Activated naive CD4-positive, alpha-beta T cell treated with anti-CD3 and anti-CD28 coated beads for 36 hours (primary cell): ENCODE measurements around the gene ITCH. TPM values are rescaled to one million over a fixed set of nuclear protein-coding genes. Genes with fewer than 3 reads are reported as not detected.
"Not testable (repeated sequence)": the region's sequence is repeated elsewhere in the genome, so short reads cannot be mapped to it uniquely, and the experiment has no call there.

Experiments used
- CTCF ChIA-PET: fragments of 350-600 bp; sonication (Branson Sonifier 250); formaldehyde crosslinking; loops from one replicate; lab custom pipeline; 2021; ENCODE audit warnings: antibody characterized with exemption; lab: Charles Lee
- DNase-seq: peaks from one replicate; pipeline ENCODE4 v3.0.0-alpha.2; 2020
- H3K27ac Mint-ChIP-seq: one replicate; pipeline ENCODE4 v1.8.0; 2021; ENCODE audit warnings: mild to moderate bottlenecking, mixed read lengths
- H3K27me3 Mint-ChIP-seq: one replicate; pipeline ENCODE4 v1.8.0; 2021; ENCODE audit warnings: low read depth, mixed read lengths
- H3K36me3 Mint-ChIP-seq: one replicate; pipeline ENCODE4 v1.8.0; 2021; ENCODE audit warnings: low read depth, mixed read lengths
- H3K4me1 Mint-ChIP-seq: one replicate; pipeline ENCODE4 v1.8.0; 2021; ENCODE audit warnings: low read depth, mixed read lengths
- H3K4me3 Mint-ChIP-seq: one replicate; pipeline ENCODE4 v1.8.0; 2021; ENCODE audit warnings: mild to moderate bottlenecking, moderate library complexity, mixed read lengths
- H3K9me3 Mint-ChIP-seq: one replicate; pipeline ENCODE4 v1.8.0; 2021; ENCODE audit warnings: mixed read lengths
- intact Hi-C: fragments of 100-400 bp; cut with micrococcal nuclease; formaldehyde crosslinking; loops from one replicate; pipeline ENCODE4 v1.15.1; 2023
- total RNA-seq, 2 experiments: library from RNA; stranded (reverse); gene quantifications; one replicate each; pipeline ENCODE4 v1.2.3, GENCODE V29; 2021

Gene ITCH
- total RNA-seq, 2 experiments from 2014 or later, result 35.3 to 40.0 TPM

DNA sequence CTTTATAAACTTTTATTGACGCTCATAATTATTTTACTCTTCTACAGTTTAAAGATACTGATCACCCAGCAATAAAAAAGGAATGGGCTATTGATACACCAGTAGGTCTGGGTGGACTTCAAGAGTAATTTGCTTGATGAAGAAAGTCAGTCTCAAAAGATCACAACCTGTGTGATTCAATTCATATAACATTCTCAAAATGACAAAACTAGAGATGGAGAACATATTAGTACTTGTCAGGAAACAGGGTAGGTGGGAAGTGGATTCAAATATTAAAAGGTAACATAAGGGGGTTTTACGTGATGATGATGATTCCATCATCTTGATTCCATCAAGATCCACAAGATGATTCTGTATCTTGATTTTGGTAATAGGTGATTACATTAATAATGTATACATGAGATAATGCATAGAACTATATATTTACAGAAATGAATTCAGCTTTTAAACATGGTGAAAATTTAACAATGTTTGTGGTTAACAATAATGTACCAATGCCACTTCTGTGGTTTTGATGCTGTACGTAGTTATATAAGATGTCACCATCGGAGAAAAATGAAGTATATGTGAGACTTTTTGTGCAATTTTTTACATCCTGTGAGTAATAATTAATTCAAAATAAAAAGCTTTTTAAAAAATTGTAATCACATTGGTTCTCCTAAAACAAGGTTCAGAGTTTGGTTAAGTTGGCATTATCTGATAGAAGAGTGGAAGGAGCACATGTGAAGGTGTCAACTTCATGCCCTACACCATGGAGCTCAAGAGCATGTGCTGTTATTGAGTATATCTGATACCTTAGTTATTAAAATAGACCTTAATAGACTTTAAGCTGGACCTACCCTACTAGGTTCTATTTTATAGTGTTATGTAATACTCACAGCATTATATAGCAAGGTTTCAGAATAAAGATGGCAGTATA lies 86.9 kb downstream of the ITCH start:
- Mint-ChIP-seq H3K36me3 (peaks cover 20% of the 10 kb centered on the region), H3K4me1 (peaks cover 8% of the 10 kb centered on the region), H3K9me3 (no peaks in the 10 kb centered on the region), H3K27ac (no peak overlapping the region), H3K27me3 (no peaks in the 10 kb centered on the region), H3K4me3 (no peak overlapping the region)
- intact Hi-C loops, result no loop called here
- CTCF ChIA-PET, result interaction anchor here (1.2 to 2.3 kb wide), 2 partner anchors 12 to 137 kb away, joined by 5 to 13 read pairs; no protein-coding TSS in a partner anchor
- DNase-seq, result no peak

- H3K27me3 Mint-ChIP-seq, result no peaks in the 10 kb centered on the region
- no peak overlapping the region for H3K4me3 Mint-ChIP-seq
- no peaks in the 10 kb centered on the region for H3K9me3 Mint-ChIP-seq
- CTCF ChIA-PET, result interaction anchor here (0.7 to 0.8 kb wide), 2 partner anchors 115 to 139 kb away, joined by 3 read pairs; no protein-coding TSS in a partner anchor
- peaks cover 6% of the 10 kb centered on the region for H3K36me3 Mint-ChIP-seq
- no peak for DNase-seq
- intact Hi-C loops, result no loop called here
- H3K27ac Mint-ChIP-seq, result no peak overlapping the region
- peaks cover 2% of the 10 kb centered on the region for H3K4me1 Mint-ChIP-seq
These were observed 89.4 kb downstream of the ITCH start for GRCh38 chr20:34452281-34452982.

GRCh38 chr20:34458631-34459030 lies 95.6 kb downstream of the ITCH start:
- DNase-seq, result no peak
- Mint-ChIP-seq H3K27me3 (no peaks in the 10 kb centered on the region), H3K36me3 (peaks cover 15% of the 10 kb centered on the region), H3K9me3 (no peaks in the 10 kb centered on the region), H3K27ac (no peak overlapping the region), H3K4me3 (no peak overlapping the region), H3K4me1 (no peaks in the 10 kb centered on the region)
- CTCF ChIA-PET, result no interaction called here
- intact Hi-C loops, result no loop called here

- H3K36me3 Mint-ChIP-seq, result peaks cover 17% of the 10 kb centered on the region
- H3K4me3 Mint-ChIP-seq, result no peak overlapping the region
- no peaks in the 10 kb centered on the region for H3K27me3 Mint-ChIP-seq
- H3K4me1 Mint-ChIP-seq, result no peaks in the 10 kb centered on the region
- no peak for DNase-seq
- H3K9me3 Mint-ChIP-seq, result no peaks in the 10 kb centered on the region
- intact Hi-C loops, result no loop called here
- CTCF ChIA-PET, result interaction anchor here (1.0 to 1.3 kb wide), 2 partner anchors 98 to 146 kb away, joined by 3 read pairs; no protein-coding TSS in a partner anchor
- no peak overlapping the region for H3K27ac Mint-ChIP-seq
These were observed 96.3 kb downstream of the ITCH start for GRCh38 chr20:34459209-34459897.

GRCh38 chr20:34461779-34462087 lies 98.7 kb downstream of the ITCH start:
- Mint-ChIP-seq H3K27me3 (no peaks in the 10 kb centered on the region), H3K4me1 (no peaks in the 10 kb centered on the region), H3K36me3 (peaks cover 19% of the 10 kb centered on the region), H3K9me3 (no peaks in the 10 kb centered on the region), H3K4me3 (no peak overlapping the region), H3K27ac (no peak overlapping the region)
- no peak for DNase-seq
- intact Hi-C loops, result no loop called here
- CTCF ChIA-PET, result interaction anchor here (1.3 kb wide), 1 partner anchor 50 kb away, joined by 3 read pairs; no protein-coding TSS in a partner anchor

DNA sequence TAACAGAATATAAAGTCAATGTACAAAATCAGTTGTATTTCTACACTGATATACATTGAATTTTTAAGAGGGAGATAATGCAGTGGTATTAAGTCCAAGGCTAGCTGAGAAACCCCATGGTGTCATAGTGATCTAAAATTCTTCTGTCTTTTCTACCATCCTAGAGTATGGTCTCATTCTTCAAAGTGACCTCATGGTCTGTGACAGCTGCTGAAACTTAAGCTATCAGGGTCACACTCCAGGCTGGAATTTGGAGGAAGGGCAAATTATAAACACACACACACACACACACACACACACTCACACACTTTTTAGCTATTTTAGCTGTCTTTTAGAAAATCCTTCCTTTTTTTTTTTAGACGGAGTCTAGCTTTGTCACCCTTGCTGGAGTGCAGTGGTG lies 105.9 kb downstream of the ITCH start:
- H3K27ac Mint-ChIP-seq, result no peak overlapping the region
- no peaks in the 10 kb centered on the region for H3K27me3 Mint-ChIP-seq
- no peak for DNase-seq
- CTCF ChIA-PET, result interaction anchor here (0.6 to 1.7 kb wide), 3 partner anchors 54 to 155 kb away, joined by 4 to 5 read pairs (median 4); no protein-coding TSS in a partner anchor
- H3K9me3 Mint-ChIP-seq, result no peaks in the 10 kb centered on the region
- H3K4me1 Mint-ChIP-seq, result no peaks in the 10 kb centered on the region
- no peak overlapping the region for H3K4me3 Mint-ChIP-seq
- intact Hi-C loops, result no loop called here
- H3K36me3 Mint-ChIP-seq, result peaks cover 8% of the 10 kb centered on the region

GRCh38 chr20:34472246-34472925 lies 109.3 kb downstream of the ITCH start:
- DNase-seq, result no peak
- H3K4me1 Mint-ChIP-seq, result peaks cover 6% of the 10 kb centered on the region
- intact Hi-C loops, result no loop called here
- no peak overlapping the region for H3K4me3 Mint-ChIP-seq
- no peaks in the 10 kb centered on the region for H3K9me3 Mint-ChIP-seq
- H3K36me3 Mint-ChIP-seq, result peaks cover 21% of the 10 kb centered on the region
- no peaks in the 10 kb centered on the region for H3K27me3 Mint-ChIP-seq
- H3K27ac Mint-ChIP-seq, result no peak overlapping the region
- CTCF ChIA-PET, result interaction anchor here (2.1 to 2.3 kb wide), 2 partner anchors 51 to 160 kb away, joined by 4 to 12 read pairs; no protein-coding TSS in a partner anchor

GRCh38 chr20:34473262-34473883 lies 110.3 kb downstream of the ITCH start:
- CTCF ChIA-PET, result interaction anchor here (0.6 to 2.3 kb wide), 5 partner anchors 36 to 256 kb away, joined by 3 to 12 read pairs (median 3); no protein-coding TSS in a partner anchor
- no peak overlapping the region for H3K4me3 Mint-ChIP-seq
- no peaks in the 10 kb centered on the region for H3K9me3 Mint-ChIP-seq
- no peaks in the 10 kb centered on the region for H3K27me3 Mint-ChIP-seq
- intact Hi-C loops, result loop anchor here (1.0 kb wide), 1 partner anchor 161 kb away; no protein-coding TSS in a partner anchor
- DNase-seq, result peak; percentile 65
- peaks cover 6% of the 10 kb centered on the region for H3K4me1 Mint-ChIP-seq
- H3K36me3 Mint-ChIP-seq, result peaks cover 21% of the 10 kb centered on the region
- H3K27ac Mint-ChIP-seq, result no peak overlapping the region

- Mint-ChIP-seq H3K4me3 (no peak overlapping the region), H3K36me3 (peaks cover 29% of the 10 kb centered on the region), H3K27ac (no peak overlapping the region), H3K9me3 (no peaks in the 10 kb centered on the region), H3K27me3 (no peaks in the 10 kb centered on the region), H3K4me1 (peaks cover 6% of the 10 kb centered on the region)
- CTCF ChIA-PET, result interaction anchor here (2.9 kb wide), 1 partner anchor 164 kb away, joined by 23 read pairs; no protein-coding TSS in a partner anchor
- intact Hi-C loops, result no loop called here
- DNase-seq, result peak; percentile 40
These were observed 113.1 kb downstream of the ITCH start for GRCh38 chr20:34475979-34476736.

GRCh38 chr20:34479627-34480026 lies 116.6 kb downstream of the ITCH start:
- Mint-ChIP-seq H3K4me3 (no peak overlapping the region), H3K36me3 (peaks cover 45% of the 10 kb centered on the region), H3K27me3 (no peaks in the 10 kb centered on the region), H3K4me1 (peaks cover 6% of the 10 kb centered on the region), H3K27ac (no peak overlapping the region), H3K9me3 (peaks cover 4% of the 10 kb centered on the region)
- intact Hi-C loops, result no loop called here
- CTCF ChIA-PET, result no interaction called here
- DNase-seq, result no peak

GRCh38 chr20:34482154-34482553 lies 119.1 kb downstream of the ITCH start:
- H3K9me3 Mint-ChIP-seq, H3K27ac Mint-ChIP-seq, CTCF ChIA-PET, H3K4me3 Mint-ChIP-seq, intact Hi-C loops, H3K4me1 Mint-ChIP-seq, DNase-seq, H3K27me3 Mint-ChIP-seq: not testable (repeated sequence)
- H3K36me3 Mint-ChIP-seq, result peaks cover 34% of the 10 kb centered on the region
